ENCODE measurements around the gene ATAD3B. TPM values are rescaled to one million over a fixed set of nuclear protein-coding genes. Genes with fewer than 3 reads are reported as not detected.

Gene ATAD3B
- total RNA-seq, 1 experiment from 2014 or later, result 68.9 TPM

- H3K4me1 ChIP-seq (ENCODE audit: insufficient read depth, low read length, poor library complexity, severe bottlenecking), result no peaks in the 10 kb centered on the region
- ChIA-PET CTCF (no interaction called here), POLR2A (ENCODE audit: low non-redundant PET) (no interaction called here)
- peak overlapping the region; percentile 58 for H3K27ac ChIP-seq (ENCODE audit: low read depth, low read length, poor library complexity, severe bottlenecking)
- no peaks in the 10 kb centered on the region for H3K27me3 ChIP-seq (replicated peaks; ENCODE audit: insufficient read depth, low read depth, low read length, poor library complexity)
- TF ChIP-seq CTCF (conservative IDR thresholded peaks at IDR 0.05; ENCODE audit: low read depth, low read length) (no peak), EZH2 (IDR thresholded peaks at IDR 0.05; ENCODE audit: borderline replicate concordance, low read depth, low read length, poor library complexity, severe bottlenecking) (no peak)
- peak overlapping the region; percentile 59 for H3K4me3 ChIP-seq (ENCODE audit: low read depth, low read length, poor library complexity, severe bottlenecking)
- no TSS peak for BruUV-seq (replicated peaks)
- H3K9me3 ChIP-seq (ENCODE audit: low read depth, low read length, poor library complexity, severe bottlenecking), result no peaks in the 10 kb centered on the region
- intact Hi-C loops (cut with micrococcal nuclease; ENCODE audit: unreplicated experiment), result no loop called here
- peaks cover 21% of the 10 kb centered on the region for H3K36me3 ChIP-seq (ENCODE audit: insufficient read depth, low read length, poor library complexity, severe bottlenecking)
- DNase-seq (ENCODE audit: low spot score), result no peak
These were observed 69.5 kb downstream of the ATAD3B start for GRCh38 chr1:1540818-1541628.

GRCh38 chr1:1541956-1542765 lies 70.6 kb downstream of the ATAD3B start:
- intact Hi-C loops (cut with micrococcal nuclease; ENCODE audit: unreplicated experiment), result no loop called here
- Histone ChIP-seq H3K4me3 (ENCODE audit: low read depth, low read length, poor library complexity, severe bottlenecking) (no peak overlapping the region), H3K9me3 (ENCODE audit: low read depth, low read length, poor library complexity, severe bottlenecking) (no peaks in the 10 kb centered on the region), H3K36me3 (ENCODE audit: insufficient read depth, low read length, poor library complexity, severe bottlenecking) (peaks cover 24% of the 10 kb centered on the region), H3K27ac (ENCODE audit: low read depth, low read length, poor library complexity, severe bottlenecking) (no peak overlapping the region), H3K4me1 (ENCODE audit: insufficient read depth, low read length, poor library complexity, severe bottlenecking) (no peaks in the 10 kb centered on the region), H3K27me3 (replicated peaks; ENCODE audit: insufficient read depth, low read depth, low read length, poor library complexity) (no peaks in the 10 kb centered on the region)
- ChIA-PET CTCF (no interaction called here), POLR2A (ENCODE audit: low non-redundant PET) (no interaction called here)
- TF ChIP-seq EZH2 (IDR thresholded peaks at IDR 0.05; ENCODE audit: borderline replicate concordance, low read depth, low read length, poor library complexity, severe bottlenecking) (no peak), CTCF (conservative IDR thresholded peaks at IDR 0.05; ENCODE audit: low read depth, low read length) (no peak)
- no peak for DNase-seq (ENCODE audit: low spot score)
- no TSS peak for BruUV-seq (replicated peaks)

- H3K27me3 ChIP-seq (replicated peaks; ENCODE audit: insufficient read depth, low read depth, low read length, poor library complexity), result no peaks in the 10 kb centered on the region
- no peak for DNase-seq (ENCODE audit: low spot score)
- H3K27ac ChIP-seq (ENCODE audit: low read depth, low read length, poor library complexity, severe bottlenecking), result no peak overlapping the region
- H3K36me3 ChIP-seq (ENCODE audit: insufficient read depth, low read length, poor library complexity, severe bottlenecking), result peaks cover 27% of the 10 kb centered on the region
- H3K4me1 ChIP-seq (ENCODE audit: insufficient read depth, low read length, poor library complexity, severe bottlenecking), result no peaks in the 10 kb centered on the region
- no TSS peak for BruUV-seq (replicated peaks)
- CTCF ChIA-PET, result no interaction called here
- no peaks in the 10 kb centered on the region for H3K9me3 ChIP-seq (ENCODE audit: low read depth, low read length, poor library complexity, severe bottlenecking)
- no peak overlapping the region for H3K4me3 ChIP-seq (ENCODE audit: low read depth, low read length, poor library complexity, severe bottlenecking)
- no peak for TF ChIP-seq EZH2 (IDR thresholded peaks at IDR 0.05; ENCODE audit: borderline replicate concordance, low read depth, low read length, poor library complexity, severe bottlenecking)
- intact Hi-C loops (cut with micrococcal nuclease; ENCODE audit: unreplicated experiment), result no loop called here
- POLR2A ChIA-PET (ENCODE audit: low non-redundant PET), result no interaction called here
These were observed 71.5 kb downstream of the ATAD3B start for GRCh38 chr1:1542766-1543705.

Measured in A673 (cell line).